CD4-positive, alpha-beta T cell treated with Interferon alpha-2 for 1 hour (primary cell): ENCODE measurements around the gene FAM187B.

Source experiments
- DNase-seq, 2 donors: peaks; one replicate each; pipeline ENCODE4 v3.0.0-alpha.2; 2020 to 2022

The FAM187B gene

GRCh38 chr19:35228177-35228930, at the start of gene FAM187B:
FAM187B (minus strand) TSS chr19:35228739; CDS start chr19:35228680, 59 bp downstream.
- no peak for DNase-seq

- DNase-seq, result no peak
Observed at GRCh38 chr19:35276706-35277281, 48.3 kb upstream of the FAM187B start.

GRCh38 chr19:35274323-35274722, 45.8 kb upstream of the FAM187B start:
- no peak for DNase-seq

GRCh38 chr19:35273686-35274259, 45.2 kb upstream of the FAM187B start:
- no peak for DNase-seq

GRCh38 chr19:35272954-35273649, 44.6 kb upstream of the FAM187B start:
- no peak for DNase-seq

- peak in 1 of 2 donors; percentile 22 for DNase-seq
Observed at GRCh38 chr19:35272122-35272719, 43.7 kb upstream of the FAM187B start.

GRCh38 chr19:35271546-35271945, 43.0 kb upstream of the FAM187B start:
- no peak for DNase-seq

- no peak for DNase-seq
Observed at GRCh38 chr19:35270381-35270811, 41.9 kb upstream of the FAM187B start.

- DNase-seq, result peak; percentile 85 to 86
Observed at GRCh38 chr19:35269438-35270117, 41.0 kb upstream of the FAM187B start.

GRCh38 chr19:35268536-35269437, 40.2 kb upstream of the FAM187B start, which contains the start of gene USF2:
USF2 (plus strand) TSS chr19:35268962; CDS start chr19:35269102, 140 bp downstream.
- DNase-seq, result peak; percentile 63 to 65

GRCh38 chr19:35267818-35268535, 39.4 kb upstream of the FAM187B start:
- DNase-seq, result peak; percentile 75 to 81

- peak in 1 of 2 donors; percentile 30 for DNase-seq
Observed at GRCh38 chr19:35267353-35267817, 38.8 kb upstream of the FAM187B start.

- DNase-seq, result no peak
Observed at GRCh38 chr19:35266520-35267352, 38.2 kb upstream of the FAM187B start.

- no peak for DNase-seq
Observed at GRCh38 chr19:35265900-35266519, 37.5 kb upstream of the FAM187B start.

GRCh38 chr19:35265126-35265899, 36.8 kb upstream of the FAM187B start:
- no peak for DNase-seq

GRCh38 chr19:35264268-35265125, 36.0 kb upstream of the FAM187B start:
- no peak for DNase-seq
